Measurements from ENCODE around the gene ZNF451.
"Not testable (repeated sequence)": the region's sequence is repeated elsewhere in the genome, so short reads cannot be mapped to it uniquely, and the experiment has no call there.

Gene ZNF451

GRCh38 chr6:57089687-57090457 is at the start of gene ZNF451:
Gene ZNF451 (plus strand): TSS chr6:57090188. CDS start chr6:57090254, 66 bp downstream.
- DNase-seq = peak; percentile 98

DNA sequence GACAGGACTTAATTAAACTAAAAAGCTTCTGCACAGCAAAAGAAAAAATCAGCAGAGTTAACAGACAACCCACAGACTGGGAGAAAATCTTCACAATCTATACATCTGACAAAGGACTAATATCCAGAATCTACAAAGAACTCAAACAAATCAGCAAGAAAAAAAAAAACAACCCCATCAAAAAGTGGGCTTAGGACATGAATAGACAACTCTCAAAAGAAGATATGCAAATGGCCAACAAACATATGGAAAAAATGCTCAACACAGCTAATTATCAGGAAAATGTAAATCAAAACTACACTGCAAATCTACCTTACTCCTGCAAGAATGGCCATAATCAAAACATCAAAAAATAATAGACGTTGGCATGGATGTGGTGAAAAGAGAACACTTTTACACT is 45.9 kb upstream of the ZNF451 start:
- not testable (repeated sequence) for DNase-seq

DNA sequence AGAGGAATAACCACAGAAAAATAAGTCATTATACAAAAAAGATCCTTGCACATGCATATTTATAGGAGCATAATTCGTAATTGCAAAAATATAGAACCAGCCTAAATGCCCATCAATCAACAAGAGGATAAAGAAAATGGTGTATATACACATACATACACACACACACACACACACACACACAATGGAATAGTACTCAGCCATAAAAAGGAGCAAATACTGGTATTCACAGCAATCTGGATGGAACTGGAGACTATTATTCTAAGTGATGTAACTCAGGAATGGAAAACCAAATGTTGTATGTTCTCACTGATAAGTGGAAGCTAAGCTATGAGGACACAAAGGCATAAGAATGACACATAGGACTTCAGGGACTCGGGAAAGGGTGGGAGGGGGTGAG is 45.4 kb upstream of the ZNF451 start:
- no peak for DNase-seq

DNA sequence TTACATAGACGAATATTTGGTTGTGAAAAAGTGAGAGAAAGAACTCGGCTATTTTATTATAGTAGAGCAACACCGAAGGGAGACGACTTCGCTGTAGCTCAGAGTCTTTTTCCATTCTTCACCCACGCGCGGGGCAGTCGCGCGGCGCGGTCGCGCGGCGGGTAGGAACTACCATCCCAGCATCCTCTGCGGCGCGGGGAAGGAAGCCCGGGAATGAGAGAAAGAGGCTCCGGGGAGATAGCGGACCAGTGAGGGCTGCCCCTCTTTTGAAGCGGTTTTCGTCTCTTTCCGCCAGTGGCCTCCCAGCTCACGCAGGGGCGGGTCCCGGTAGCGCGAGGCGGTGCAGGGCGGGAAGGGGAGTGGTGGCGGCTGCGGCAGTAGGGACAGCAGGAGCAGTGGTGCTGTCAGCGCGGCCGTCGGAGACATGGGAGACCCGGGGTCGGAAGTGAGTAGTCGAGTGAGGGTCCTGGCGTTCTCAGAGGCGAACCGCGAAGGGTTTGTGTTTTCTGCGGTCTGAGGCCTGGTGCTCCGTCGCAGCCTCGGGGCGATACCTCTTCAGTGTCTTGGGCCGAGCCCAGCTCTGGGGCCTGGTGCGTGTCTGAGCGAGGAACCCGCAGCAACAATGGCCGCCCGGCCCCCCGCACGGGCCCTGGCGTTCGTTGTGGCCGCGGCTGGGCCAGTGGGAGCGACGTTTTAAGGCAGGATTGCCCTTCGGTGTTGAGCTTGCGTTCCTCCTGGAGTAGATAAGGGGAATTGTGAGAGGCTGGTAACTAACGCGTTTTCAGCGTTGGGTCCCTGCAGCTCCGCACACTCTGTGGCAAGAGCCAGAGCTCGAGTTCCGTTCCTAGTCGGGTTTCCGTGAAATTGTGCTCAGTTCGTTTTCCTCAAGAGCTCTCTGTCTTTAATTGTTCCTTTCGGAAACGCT is 43.4 kb upstream of the ZNF451 start, which contains the start of gene KIAA1586:
KIAA1586 (plus strand) TSS at position 362 of the 925 bp plus-strand sequence; CDS start at position 425, 63 bp downstream.
- peak; percentile 78 to 94 for DNase-seq

- not testable (repeated sequence) for DNase-seq
These were observed 42.8 kb upstream of the ZNF451 start for GRCh38 chr6:57047257-57047585.

DNA sequence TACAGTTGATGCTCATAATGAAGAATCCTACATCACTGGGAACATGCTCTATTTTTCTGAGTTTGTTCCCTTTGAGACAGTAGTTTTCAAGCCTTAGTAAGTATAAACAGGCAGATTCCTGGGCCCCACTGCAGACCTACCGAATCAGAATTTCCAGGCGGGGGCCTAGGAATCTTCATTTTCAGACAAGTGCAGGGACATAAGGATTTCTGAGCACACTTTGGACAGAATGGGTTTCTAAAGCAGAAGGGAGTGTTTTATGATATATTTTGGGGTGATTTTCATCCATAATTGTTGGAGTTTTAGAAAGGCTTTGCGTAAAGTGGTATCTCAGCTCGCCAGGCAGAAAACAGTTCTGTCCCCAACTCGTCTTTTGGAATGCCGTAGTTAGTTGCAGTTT is 42.1 kb upstream of the ZNF451 start:
- DNase-seq = not testable (repeated sequence)

DNA sequence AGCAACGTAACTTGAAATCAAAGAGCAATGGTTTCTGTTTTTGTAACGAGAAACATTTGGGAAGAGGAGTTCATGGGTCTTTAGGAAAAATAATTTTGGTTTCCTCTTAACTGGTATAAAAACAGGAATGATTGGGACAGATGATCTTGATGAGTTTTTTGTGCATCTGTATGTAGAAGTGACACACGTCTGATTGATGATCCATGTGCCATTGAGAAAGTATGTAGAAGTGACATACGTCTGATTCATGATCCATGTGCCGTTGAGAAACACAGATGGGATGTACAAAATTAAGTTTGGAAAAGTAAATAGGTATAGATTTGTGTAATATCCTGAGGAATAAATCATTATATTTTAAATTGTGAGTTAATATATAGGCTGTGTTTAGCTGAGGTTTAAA is 41.4 kb upstream of the ZNF451 start:
- DNase-seq = no peak

DNA sequence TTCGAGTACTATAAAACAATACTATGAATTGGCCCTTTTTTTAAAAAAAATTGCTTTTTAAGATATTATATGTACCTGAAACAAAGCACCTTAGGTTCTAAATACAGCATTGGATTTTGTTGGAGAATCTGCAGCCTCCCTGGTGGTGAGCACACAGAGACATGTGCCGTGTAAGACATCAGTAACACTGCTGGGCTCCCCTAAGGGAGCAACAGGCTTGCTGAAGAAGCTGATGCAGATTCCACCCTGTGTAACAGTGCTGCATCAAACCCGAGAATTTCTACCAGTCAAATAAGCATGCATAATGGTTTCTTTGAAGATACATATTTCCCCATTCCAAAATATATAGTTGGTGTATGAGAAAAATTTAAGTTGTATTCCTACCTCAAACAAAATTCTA is 26.1 kb upstream of the ZNF451 start:
- DNase-seq = no peak

- no peak for DNase-seq
These were observed 25.2 kb upstream of the ZNF451 start for GRCh38 chr6:57064809-57065208.

DNA sequence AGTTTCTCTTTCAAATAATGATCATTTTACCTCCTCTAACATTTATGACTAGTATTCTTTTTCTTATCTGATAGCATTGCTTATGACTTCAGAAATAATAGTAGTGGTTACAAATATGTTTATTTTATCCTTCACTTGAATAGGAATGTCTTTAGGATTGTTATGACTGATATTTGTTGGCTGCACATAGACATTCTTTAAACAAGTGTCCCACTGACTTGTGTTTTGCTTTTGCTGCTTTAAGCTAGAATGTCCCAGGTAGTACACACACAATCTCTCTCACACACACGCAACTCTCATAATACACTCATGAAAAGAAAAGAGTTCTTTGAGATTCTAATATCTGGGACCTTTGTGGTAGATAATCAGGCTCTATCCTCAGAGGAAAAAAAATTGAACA is 21.9 kb upstream of the ZNF451 start:
- no peak for DNase-seq

DNA sequence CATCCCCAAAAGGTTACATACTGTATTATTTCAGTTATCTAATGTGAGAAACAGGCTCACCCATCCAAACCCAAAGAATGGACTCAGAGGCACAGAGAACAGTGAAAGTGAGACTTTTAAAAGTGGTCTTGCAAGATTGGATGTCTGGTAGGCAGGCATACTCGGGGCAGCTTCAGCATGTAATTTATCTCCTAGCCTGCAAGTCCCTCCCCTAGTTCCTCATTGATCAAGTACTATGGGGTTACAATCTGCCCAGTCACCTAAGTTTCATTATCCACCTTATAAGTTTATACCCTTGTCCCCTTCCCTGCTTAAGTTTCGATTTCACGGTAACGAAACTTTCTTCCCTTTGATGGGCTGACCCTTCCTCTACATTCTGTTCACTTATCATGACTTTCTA is 20.8 kb upstream of the ZNF451 start:
- no peak for DNase-seq

- DNase-seq = no peak
These were observed 20.1 kb upstream of the ZNF451 start for GRCh38 chr6:57069920-57070331.

- no peak for DNase-seq
These were observed 17.9 kb upstream of the ZNF451 start for GRCh38 chr6:57072108-57072507.

DNA sequence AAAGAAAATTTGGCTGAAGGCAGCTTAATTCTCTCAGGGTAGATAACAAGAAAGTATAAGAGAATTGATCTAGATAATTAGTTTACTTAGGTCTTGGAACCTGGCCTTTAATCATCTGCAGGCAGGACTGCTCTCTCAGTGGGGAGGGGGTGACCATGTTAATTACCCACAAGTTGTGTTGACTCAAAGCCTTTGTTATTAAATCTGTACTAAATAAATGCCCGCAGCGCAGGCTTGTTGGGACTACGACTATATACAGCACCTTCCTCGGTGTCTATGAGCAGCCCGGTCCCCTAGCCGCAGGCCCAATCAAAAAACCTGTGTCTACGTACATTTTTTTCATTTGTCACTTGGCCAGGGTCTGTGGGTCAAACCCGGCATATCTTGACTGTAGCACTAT is 15.6 kb upstream of the ZNF451 start:
- no peak for DNase-seq

DNA sequence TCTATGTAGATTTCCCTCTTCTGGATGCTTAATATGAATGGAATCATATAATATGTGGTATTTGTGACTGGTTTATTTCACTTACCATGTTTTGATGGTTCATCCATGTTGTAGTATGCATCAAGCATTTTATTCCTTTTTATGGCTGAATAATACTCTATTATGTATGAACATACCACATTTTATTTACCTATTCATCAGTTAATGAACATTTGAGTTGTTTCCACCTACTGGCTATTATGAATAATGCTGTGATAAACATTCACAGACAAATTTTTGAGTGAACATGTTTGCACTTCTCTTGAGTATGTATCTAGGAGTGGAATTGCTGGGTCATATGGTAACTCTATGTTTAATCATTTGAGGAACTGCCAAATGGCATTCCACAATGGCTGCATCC is 14.9 kb upstream of the ZNF451 start:
- no peak for DNase-seq

DNA sequence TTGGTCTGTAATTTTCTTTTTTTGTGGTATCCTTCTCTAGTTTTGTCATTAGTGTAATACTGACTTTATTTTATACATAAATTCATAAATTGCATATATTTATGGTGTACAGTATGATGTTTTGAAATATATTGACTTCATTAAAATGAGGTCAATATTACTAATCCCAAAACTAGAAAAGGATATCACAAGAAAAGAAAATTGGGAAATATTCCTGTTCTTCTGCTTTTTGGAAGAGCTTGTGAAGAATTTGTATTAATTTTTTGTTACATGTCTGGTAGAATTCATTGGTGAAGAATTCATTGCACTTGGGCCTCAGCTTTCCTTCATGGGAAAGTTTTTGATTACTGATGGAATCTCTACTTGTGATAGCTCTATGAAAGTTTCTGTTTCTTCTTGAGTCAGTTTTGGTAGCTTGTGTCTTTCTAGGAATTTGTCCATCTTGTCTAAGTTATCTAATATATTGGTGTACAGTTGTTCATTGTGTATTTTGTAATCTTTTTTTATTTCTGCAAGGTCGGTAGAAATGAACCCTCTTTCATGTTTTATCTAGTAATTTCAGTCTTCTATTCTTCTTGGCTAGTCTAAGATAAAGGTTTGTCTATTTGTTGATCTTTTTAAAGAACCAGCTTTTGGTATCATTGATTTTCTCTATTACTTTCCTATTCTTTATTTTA is 11.3 kb upstream of the ZNF451 start:
- no peak for DNase-seq

GRCh38 chr6:57085471-57085870 is 4.5 kb upstream of the ZNF451 start:
- no peak for DNase-seq

- no peak for DNase-seq
These were observed 3.1 kb upstream of the ZNF451 start for GRCh38 chr6:57086843-57087242.

- DNase-seq = no peak
These were observed 2.1 kb upstream of the ZNF451 start for GRCh38 chr6:57087916-57088315.

DNA sequence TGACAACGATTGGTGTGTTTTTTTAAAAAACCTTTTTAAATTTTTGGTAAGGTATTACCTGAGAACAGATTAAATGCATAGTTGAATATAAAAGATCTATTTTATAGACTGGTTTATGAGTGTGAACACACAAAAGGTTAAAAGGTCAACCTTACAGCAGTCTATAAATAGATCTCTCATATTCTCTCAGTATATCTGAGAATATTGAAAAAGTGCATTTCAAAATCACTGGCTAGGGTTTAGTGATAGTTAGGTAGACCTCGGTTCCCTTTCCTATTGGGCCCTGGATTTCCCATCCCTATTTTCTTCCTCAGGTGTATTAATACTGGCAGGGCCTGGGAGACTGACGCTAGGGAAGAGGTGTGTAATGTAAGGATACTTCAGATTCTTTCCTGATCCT is 723 bp upstream of the ZNF451 start:
- DNase-seq = no peak

GRCh38 chr6:57090458-57091067 is 575 bp downstream of the ZNF451 start:
- DNase-seq = not testable (repeated sequence)

GRCh38 chr6:57091375-57091774 is 1.4 kb downstream of the ZNF451 start:
- DNase-seq = not testable (repeated sequence)

DNA sequence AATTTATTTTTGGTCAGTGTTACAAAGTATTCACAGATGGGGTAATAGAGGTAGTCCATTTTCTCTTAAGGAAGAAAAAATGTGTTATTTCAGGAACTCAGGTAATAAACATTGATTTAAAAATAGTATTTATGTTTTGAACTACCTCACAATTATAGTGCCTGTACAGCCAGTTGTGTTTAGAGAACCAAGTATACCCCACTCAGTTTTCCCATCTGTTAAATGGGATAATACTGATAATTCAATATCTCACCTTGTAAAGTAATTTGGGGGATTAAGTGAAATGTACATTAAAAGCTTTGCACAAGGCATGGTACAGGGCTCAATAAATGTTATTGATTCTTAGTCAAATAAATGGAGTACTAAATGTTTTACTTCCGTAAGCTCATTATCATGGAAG is 4.7 kb downstream of the ZNF451 start:
- no peak for DNase-seq
